HG03520 (cell line): ENCODE measurements around the gene INPP5A.

ENCODE experiments used
- ATAC-seq: cut with Tn5 transposase; IDR thresholded peaks from one replicate; pipeline ENCODE4 v1.9.1; 2021; ENCODE audit warnings: mild to moderate bottlenecking, moderate library complexity; ENCODE audit not compliant: unreplicated experiment

The INPP5A gene

DNA sequence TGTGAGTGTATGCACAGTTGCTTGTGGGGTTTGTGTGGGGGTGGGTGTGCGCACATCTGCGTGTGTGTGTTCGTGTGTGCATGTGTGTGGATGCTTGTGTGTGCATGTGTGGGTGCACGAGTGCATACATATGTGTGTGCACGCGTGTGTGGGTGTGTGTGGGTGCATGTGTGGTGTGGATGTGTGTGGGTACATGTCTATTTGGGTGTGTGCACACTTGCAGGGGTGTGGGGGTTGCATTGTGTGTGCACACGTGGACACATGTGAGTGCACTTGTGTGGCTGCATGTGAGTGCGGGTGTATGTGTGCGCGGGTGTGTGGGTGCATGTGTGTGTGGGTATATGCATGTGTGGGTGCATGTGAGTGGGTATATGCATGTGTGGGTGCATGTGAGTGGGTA lies 174.7 kb downstream of the INPP5A start:
- ATAC-seq, result no peak

DNA sequence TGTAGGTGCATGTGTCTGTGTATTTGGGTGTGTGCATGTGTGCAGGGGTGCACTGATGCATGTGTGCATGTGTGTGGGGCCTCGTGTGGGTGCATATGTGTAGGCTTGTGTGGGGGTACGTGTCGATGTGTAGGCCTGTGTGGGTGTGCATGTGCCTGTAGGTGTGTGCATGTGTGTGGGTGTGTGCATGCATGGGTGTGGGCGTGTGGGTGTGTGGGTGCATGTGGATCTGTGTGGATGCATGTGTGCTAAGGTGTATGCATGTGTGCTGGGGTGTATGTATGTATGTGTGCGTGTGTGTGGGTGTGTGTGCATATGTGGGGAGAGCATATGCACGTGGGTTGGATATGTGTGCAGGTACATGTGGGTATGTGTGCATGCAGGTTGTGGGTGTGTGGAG lies 175.2 kb downstream of the INPP5A start:
- no peak for ATAC-seq

- no peak for ATAC-seq
These were observed 176.0 kb downstream of the INPP5A start for GRCh38 chr10:132713421-132714095.

DNA sequence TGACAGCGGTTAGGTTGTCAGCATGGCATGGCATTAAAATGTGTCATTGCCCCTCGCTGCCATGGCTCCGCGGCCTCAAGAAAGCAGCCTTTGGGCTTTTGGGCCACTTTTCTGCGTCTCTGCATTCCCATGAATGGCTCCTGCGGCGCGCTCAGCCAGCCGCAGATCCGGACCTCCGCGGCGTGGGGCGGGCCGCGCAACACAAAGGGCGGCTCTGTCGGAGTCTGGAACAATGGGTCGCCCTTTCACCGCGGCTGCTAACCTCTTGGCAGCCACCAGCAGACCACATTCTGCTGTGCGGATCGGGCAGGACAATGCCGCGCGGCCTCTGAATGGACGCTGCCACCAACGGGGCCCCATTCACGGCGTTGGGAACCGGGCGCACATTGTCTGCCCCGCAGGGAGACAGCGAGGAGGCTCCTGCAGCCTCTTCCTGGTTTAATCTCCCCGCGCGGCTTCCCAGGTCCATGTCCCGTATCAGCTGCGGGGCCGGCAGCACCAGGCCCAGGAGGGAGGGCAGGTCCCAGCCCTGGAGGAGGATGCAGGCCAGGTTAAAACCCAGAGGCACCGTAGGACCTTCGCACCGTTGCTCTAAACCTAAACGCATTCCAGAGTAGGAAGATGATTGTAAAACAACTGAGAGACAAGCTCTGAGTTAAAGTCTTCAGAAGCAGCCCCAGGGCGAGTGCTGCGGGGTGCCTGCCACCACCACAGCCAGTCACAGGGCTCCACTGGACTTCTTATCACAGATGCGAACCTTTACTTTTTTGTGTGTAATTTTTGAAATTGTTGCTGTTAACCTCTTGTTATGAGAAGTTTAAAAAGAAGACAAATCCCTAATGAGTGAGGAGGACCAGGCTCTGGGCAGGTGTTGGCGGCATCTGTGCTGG lies 176.8 kb downstream of the INPP5A start:
- ATAC-seq, result no peak

DNA sequence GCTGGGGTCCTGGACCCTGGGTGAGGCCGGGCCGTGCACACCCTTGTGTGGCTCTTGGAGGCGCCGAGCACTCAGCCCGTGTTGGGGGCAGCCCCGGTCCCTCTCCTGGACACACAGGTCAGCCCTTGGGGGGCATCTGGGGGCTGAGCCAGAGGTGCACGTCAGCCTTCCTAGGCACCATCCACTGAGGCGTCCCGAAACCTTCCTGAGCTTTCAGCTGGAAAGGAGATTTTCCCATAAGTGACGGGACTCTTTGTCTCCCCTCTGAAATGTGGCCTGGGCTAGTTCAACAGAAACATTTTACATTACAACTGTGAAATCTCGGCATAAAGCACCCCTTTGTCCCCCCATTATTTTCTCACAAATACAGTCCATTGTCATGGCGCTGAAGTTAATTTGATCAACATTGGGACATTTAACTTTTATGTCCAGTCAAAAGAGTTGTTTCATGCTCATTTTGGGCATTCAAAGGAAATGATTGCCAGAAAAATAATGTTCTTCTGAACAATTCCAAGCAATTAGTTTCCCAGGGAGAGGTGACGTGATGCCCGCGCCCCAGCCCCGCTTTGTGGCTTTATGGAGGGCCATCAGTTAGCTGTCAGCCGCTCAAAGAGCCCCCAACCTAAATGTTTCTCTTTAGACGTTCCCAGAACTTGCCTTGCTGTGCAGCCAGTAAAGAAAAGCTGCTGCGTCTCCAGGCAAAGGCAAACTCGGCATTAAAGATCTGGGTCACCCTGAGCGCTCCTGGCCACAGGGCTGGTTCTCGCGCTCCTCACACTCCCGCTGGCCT lies 177.6 kb downstream of the INPP5A start:
- ATAC-seq, result no peak

- ATAC-seq, result no peak
These were observed 178.4 kb downstream of the INPP5A start for GRCh38 chr10:132715776-132716680.

GRCh38 chr10:132716691-132717490 lies 179.3 kb downstream of the INPP5A start:
- ATAC-seq, result no peak

DNA sequence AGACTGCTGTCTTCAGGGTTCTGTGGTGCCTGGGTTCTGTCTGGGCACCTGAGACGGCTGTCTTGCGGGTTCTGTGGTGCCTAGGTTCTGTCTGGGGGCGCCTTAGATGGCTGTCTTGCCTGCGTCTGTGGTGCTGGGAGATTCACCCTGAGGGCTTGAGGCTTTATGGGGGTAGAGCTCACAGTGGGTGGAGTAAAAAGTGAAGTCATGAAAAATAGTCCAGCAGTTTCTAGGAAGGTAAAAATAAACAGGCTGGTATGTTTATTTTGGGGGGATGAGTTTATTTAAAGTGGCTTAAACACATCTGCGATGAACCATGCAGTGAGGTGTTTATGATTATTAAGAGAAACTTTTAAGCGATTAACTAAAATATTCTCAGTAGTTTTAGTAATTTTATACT lies 184.1 kb downstream of the INPP5A start:
- no peak for ATAC-seq

DNA sequence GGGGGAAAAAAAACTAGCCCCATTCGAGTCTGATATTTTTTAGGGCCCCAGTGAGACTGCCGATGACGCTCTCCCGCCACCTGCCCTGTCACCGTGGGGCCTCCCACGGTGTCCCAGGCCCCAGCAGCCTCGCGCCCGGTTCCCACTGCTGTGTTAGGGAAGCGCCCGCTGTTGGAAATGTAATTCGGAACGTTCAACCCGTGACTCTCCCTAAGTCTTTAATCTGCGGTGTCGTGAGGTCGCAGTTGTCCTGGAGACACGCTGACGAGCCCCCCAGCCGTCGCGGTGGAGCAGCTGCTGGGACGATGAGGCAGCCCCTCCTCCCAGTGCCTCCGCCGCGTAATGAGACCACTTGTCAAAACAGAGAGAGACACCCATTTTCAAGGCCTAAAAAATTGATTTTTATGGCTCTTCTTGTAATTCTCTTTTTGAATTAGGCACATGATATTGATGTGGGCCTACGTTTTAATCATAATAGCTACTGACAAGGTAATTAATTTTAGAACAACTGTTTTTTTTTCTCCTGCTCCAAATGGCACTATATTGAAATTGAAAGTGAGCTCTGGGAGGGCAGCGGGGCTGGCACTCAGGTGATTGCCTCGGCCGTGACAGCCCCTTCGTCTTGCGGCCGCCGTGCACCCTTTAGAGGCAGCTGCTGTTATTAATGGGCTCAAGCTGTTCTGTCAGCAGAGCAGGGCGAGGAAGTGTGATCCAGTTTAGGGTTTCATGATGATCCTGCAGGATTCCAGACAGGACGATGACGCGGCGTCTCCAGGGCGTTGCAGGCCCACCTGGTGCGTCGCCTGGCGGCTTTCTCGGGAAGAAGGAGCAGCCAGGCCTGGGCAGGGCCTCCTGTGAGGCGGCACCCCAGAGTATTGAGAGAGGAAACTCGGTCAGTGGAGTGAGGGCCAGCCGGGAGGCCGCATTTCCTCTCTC lies 185.1 kb downstream of the INPP5A start:
- ATAC-seq, result no peak

GRCh38 chr10:132723330-132723970 lies 185.9 kb downstream of the INPP5A start:
- no peak for ATAC-seq

DNA sequence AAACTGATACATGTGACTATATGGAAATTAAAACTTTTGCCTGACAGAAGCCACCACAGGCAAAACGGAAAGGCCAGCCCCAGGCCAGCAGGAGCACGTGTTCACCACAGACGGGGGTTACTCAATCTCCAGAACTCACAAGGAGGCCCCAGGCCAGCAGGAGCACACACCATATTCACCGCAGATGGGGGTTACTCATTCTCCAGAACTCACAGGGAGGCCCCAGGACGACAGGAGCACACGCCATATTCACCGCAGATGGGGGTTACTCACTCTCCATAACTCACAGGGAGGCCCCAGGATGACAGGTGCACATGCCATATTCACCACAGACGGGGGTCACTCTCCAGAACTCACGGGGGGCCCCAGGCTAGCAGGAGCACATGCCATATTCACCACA lies 186.9 kb downstream of the INPP5A start:
- no peak for ATAC-seq

DNA sequence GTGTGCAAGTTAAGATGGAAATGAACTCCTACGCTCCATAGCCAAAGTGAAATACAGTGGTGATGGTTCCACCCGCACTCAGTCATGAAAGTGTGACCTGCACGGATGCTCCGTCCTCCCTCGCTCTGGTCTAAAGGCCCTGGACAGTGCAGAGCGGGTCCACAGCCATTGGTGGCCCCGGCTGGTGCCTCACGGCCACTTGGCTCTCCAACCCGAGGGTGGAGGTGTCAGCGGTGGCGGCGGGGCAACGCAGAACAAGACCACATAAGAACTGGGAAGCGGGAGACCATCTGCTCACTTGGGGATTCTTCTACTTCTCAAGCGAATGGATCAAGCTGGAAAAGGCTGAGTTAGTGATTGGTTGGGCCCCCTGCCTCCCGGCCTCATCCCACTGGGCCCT lies 187.6 kb downstream of the INPP5A start:
- no peak for ATAC-seq

DNA sequence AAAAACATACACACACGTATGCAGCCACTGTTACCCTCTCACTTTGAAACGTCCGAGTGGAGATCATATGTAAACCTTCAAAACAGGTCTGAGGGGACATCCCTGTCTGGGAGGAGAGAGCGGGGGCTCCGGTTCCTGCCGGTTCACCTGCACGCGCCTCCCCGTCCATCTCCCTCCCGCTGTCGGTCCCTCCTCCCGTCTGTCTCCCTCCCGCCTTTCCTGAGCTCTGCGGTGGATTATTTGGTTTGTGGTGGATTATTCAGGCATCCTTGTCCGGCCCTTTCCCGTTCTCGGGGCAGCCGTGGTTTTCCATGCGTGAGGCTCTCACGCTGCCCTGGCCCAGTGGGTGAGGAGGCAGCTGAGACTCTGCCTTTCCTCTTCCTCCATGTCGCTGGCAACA lies 188.6 kb downstream of the INPP5A start:
- ATAC-seq, result no peak

- no peak for ATAC-seq
These were observed 189.4 kb downstream of the INPP5A start for GRCh38 chr10:132726951-132727350.

- no peak for ATAC-seq
These were observed 189.8 kb downstream of the INPP5A start for GRCh38 chr10:132727411-132727810.

- ATAC-seq, result no peak
These were observed 190.7 kb downstream of the INPP5A start for GRCh38 chr10:132728321-132728720.

GRCh38 chr10:132728741-132729140 lies 191.2 kb downstream of the INPP5A start:
- ATAC-seq, result no peak
